Measurements from ENCODE around the gene SSBP3. TPM values are rescaled to one million over a fixed set of nuclear protein-coding genes. Genes with fewer than 3 reads are reported as not detected.

SSBP3 gene
- total RNA-seq, 1 experiment from 2014 or later, result 42.1 TPM

- Histone ChIP-seq H3K27me3 (replicated peaks; ENCODE audit: control insufficient read depth, insufficient read depth, low read length) (no peaks in the 10 kb centered on the region), H3K4me3 (ENCODE audit: low read depth, low read length) (no peak overlapping the region), H3K4me1 (peaks cover 8% of the 10 kb centered on the region), H3K36me3 (ENCODE audit: control insufficient read depth, insufficient read depth, low read length) (no peaks in the 10 kb centered on the region), H3K9me3 (no peaks in the 10 kb centered on the region)
- ChIA-PET POLR2A (no interaction called here), CTCF (interaction anchor here (0.5 kb wide), 1 partner anchor 236 kb away, joined by 3 read pairs; no protein-coding TSS in a partner anchor)
- BruUV-seq (replicated peaks), result no TSS peak
- H3K9me3 Mint-ChIP-seq (ENCODE audit: unreplicated experiment), result no peaks in the 10 kb centered on the region
- peaks cover 7% of the 10 kb centered on the region for H3K4me1 Mint-ChIP-seq (ENCODE audit: low read depth, unreplicated experiment)
- no peak for DNase-seq
- TF ChIP-seq, protein P1, sequence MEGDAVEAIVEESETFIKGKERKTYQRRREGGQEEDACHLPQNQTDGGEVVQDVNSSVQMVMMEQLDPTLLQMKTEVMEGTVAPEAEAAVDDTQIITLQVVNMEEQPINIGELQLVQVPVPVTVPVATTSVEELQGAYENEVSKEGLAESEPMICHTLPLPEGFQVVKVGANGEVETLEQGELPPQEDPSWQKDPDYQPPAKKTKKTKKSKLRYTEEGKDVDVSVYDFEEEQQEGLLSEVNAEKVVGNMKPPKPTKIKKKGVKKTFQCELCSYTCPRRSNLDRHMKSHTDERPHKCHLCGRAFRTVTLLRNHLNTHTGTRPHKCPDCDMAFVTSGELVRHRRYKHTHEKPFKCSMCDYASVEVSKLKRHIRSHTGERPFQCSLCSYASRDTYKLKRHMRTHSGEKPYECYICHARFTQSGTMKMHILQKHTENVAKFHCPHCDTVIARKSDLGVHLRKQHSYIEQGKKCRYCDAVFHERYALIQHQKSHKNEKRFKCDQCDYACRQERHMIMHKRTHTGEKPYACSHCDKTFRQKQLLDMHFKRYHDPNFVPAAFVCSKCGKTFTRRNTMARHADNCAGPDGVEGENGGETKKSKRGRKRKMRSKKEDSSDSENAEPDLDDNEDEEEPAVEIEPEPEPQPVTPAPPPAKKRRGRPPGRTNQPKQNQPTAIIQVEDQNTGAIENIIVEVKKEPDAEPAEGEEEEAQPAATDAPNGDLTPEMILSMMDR (IDR thresholded peaks at IDR 0.05; ENCODE audit: insufficient read depth in 1 of 2, low read depth in 1 of 2, low read length in 1 of 2, severe bottlenecking in 1 of 2, unreplicated experiment in 1 of 2), result no peak
- intact Hi-C loops (cut with micrococcal nuclease; ENCODE audit: unreplicated experiment), result no loop called here
- no peak overlapping the region for H3K27ac Mint-ChIP-seq (ENCODE audit: unreplicated experiment)
- H3K27me3 Mint-ChIP-seq (ENCODE audit: insufficient read depth, unreplicated experiment), result no peaks in the 10 kb centered on the region
- peaks cover 6% of the 10 kb centered on the region for H3K36me3 Mint-ChIP-seq (ENCODE audit: insufficient read depth, unreplicated experiment)
- H3K4me3 Mint-ChIP-seq (ENCODE audit: unreplicated experiment), result no peak overlapping the region
Observed at GRCh38 chr1:54287801-54288211, 118.4 kb downstream of the SSBP3 start.

DNA sequence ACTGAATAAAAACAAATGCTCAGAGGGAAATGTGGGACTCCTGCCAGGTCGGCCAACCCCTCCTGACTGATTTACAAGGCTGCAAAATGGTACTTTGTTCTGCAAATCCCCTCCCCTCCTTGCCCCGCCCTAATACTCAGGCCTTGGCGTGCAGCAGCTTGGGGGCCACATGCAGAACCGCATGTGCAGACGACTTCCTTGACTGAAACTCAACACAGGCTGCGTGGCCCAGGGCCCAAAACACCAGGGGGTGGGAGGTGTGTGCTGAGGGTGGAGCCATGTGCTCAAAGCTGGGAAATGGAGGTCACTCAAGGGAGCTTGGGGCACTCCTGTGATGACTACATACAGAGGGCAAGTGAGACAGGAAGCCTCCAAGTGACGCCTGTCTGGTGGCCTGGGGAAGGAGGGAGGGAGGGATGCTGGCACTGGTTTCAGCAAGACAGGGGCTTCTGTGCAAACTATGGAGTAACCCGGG lies 119.0 kb downstream of the SSBP3 start:
- no peaks in the 10 kb centered on the region for H3K9me3 ChIP-seq
- Mint-ChIP-seq H3K27ac (ENCODE audit: unreplicated experiment) (no peak overlapping the region), H3K36me3 (ENCODE audit: insufficient read depth, unreplicated experiment) (peaks cover 6% of the 10 kb centered on the region), H3K9me3 (ENCODE audit: unreplicated experiment) (no peaks in the 10 kb centered on the region), H3K4me3 (ENCODE audit: unreplicated experiment) (no peak overlapping the region), H3K4me1 (ENCODE audit: low read depth, unreplicated experiment) (peaks cover 7% of the 10 kb centered on the region), H3K27me3 (ENCODE audit: insufficient read depth, unreplicated experiment) (no peaks in the 10 kb centered on the region)
- H3K27me3 ChIP-seq (replicated peaks; ENCODE audit: control insufficient read depth, insufficient read depth, low read length), result no peaks in the 10 kb centered on the region
- no peak for DNase-seq
- no peaks in the 10 kb centered on the region; the same call in 1 of the 2 replicates for H3K36me3 ChIP-seq (ENCODE audit: control insufficient read depth, insufficient read depth, low read length)
- BruUV-seq (replicated peaks), result no TSS peak
- TF ChIP-seq, protein P1 (IDR thresholded peaks at IDR 0.05; ENCODE audit: insufficient read depth in 1 of 2, low read depth in 1 of 2, low read length in 1 of 2, severe bottlenecking in 1 of 2, unreplicated experiment in 1 of 2), result no peak
- H3K4me3 ChIP-seq (ENCODE audit: low read depth, low read length), result no peak overlapping the region
- peaks cover 8% of the 10 kb centered on the region for H3K4me1 ChIP-seq
- ChIA-PET CTCF (interaction anchor here (0.5 kb wide), 1 partner anchor 235 kb away, joined by 3 read pairs; no protein-coding TSS in a partner anchor), POLR2A (no interaction called here)
- intact Hi-C loops (cut with micrococcal nuclease; ENCODE audit: unreplicated experiment), result no loop called here

DNA sequence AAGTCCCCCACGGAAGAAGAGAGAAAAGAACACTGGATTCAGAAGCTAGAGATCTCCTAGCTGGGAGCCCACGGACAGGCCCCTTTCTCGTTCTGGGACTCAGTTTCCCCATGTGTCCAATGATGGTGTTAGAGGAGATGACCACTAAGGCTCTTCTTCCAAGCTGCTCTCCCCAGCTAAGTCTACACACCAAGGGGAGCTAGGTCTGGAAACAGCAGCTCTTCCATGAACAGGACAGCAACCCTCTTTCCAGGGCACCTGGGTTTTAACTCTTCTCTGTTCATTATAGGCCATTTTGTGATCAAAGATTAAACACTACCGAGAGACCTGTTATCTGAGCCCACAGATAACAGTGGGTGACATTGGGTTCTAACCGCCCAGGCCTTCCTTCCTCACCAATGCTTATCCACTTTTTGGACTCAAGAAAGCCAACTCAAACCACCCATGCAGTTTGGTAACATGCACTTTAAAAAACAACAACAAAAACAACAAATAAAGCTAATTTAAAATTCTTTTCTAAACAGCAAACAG lies 120.3 kb downstream of the SSBP3 start:
- Mint-ChIP-seq H3K27ac (ENCODE audit: unreplicated experiment) (peak overlapping the region; percentile 35), H3K4me1 (ENCODE audit: low read depth, unreplicated experiment) (peaks cover 7% of the 10 kb centered on the region), H3K27me3 (ENCODE audit: insufficient read depth, unreplicated experiment) (no peaks in the 10 kb centered on the region), H3K36me3 (ENCODE audit: insufficient read depth, unreplicated experiment) (peaks cover 6% of the 10 kb centered on the region), H3K9me3 (ENCODE audit: unreplicated experiment) (no peaks in the 10 kb centered on the region), H3K4me3 (ENCODE audit: unreplicated experiment) (no peak overlapping the region)
- intact Hi-C loops (cut with micrococcal nuclease; ENCODE audit: unreplicated experiment), result no loop called here
- no TSS peak for BruUV-seq (replicated peaks)
- H3K4me1 ChIP-seq, result peaks cover 8% of the 10 kb centered on the region
- no peak overlapping the region for H3K4me3 ChIP-seq (ENCODE audit: low read depth, low read length)
- CTCF ChIA-PET, result no interaction called here
- H3K36me3 ChIP-seq (ENCODE audit: control insufficient read depth, insufficient read depth, low read length), result no peaks in the 10 kb centered on the region; the same call in 1 of the 2 replicates
- POLR2A ChIA-PET, result no interaction called here
- H3K27me3 ChIP-seq (replicated peaks; ENCODE audit: control insufficient read depth, insufficient read depth, low read length), result no peaks in the 10 kb centered on the region
- no peak for DNase-seq
- H3K9me3 ChIP-seq, result no peaks in the 10 kb centered on the region
- TF ChIP-seq, protein P1 (IDR thresholded peaks at IDR 0.05; ENCODE audit: insufficient read depth in 1 of 2, low read depth in 1 of 2, low read length in 1 of 2, severe bottlenecking in 1 of 2, unreplicated experiment in 1 of 2), result no peak
